Measurements from ENCODE around the gene KLF4.

DNA sequence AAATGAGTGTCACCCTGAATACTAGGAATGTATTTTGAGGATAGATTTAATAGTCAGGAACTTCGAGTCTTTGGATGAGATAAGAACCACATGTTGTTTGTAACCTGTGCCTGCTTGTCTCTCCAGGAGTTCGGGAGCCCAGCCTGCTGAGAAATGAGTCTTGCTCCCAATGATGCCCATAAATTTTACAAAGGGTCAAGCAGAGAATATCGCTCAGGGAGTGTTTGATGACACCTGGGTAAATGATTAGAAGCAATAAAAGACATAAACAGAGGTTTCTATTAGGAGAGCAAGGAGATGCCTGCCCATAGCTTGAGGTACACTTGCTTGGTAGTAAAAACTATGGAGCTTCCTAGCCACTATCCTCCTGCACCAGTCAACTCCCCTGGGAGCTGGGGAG, 46.9 kb upstream of the KLF4 start:
- TF ChIP-seq TCF7L2 (IDR thresholded peaks at IDR 0.05; ENCODE audit: low read depth, low read length): no peak
- TF ChIP-seq, protein P1, sequence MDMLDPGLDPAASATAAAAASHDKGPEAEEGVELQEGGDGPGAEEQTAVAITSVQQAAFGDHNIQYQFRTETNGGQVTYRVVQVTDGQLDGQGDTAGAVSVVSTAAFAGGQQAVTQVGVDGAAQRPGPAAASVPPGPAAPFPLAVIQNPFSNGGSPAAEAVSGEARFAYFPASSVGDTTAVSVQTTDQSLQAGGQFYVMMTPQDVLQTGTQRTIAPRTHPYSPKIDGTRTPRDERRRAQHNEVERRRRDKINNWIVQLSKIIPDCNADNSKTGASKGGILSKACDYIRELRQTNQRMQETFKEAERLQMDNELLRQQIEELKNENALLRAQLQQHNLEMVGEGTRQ (IDR thresholded peaks at IDR 0.05; ENCODE audit: low read depth, low read length): no peak
- TF ChIP-seq, protein P1 (CRISPR knock-in tag; IDR thresholded peaks at IDR 0.05; ENCODE audit: borderline replicate concordance): no peak
- TF ChIP-seq FOXK2 (IDR thresholded peaks at IDR 0.05): no peak
- TF ChIP-seq, protein P2, sequence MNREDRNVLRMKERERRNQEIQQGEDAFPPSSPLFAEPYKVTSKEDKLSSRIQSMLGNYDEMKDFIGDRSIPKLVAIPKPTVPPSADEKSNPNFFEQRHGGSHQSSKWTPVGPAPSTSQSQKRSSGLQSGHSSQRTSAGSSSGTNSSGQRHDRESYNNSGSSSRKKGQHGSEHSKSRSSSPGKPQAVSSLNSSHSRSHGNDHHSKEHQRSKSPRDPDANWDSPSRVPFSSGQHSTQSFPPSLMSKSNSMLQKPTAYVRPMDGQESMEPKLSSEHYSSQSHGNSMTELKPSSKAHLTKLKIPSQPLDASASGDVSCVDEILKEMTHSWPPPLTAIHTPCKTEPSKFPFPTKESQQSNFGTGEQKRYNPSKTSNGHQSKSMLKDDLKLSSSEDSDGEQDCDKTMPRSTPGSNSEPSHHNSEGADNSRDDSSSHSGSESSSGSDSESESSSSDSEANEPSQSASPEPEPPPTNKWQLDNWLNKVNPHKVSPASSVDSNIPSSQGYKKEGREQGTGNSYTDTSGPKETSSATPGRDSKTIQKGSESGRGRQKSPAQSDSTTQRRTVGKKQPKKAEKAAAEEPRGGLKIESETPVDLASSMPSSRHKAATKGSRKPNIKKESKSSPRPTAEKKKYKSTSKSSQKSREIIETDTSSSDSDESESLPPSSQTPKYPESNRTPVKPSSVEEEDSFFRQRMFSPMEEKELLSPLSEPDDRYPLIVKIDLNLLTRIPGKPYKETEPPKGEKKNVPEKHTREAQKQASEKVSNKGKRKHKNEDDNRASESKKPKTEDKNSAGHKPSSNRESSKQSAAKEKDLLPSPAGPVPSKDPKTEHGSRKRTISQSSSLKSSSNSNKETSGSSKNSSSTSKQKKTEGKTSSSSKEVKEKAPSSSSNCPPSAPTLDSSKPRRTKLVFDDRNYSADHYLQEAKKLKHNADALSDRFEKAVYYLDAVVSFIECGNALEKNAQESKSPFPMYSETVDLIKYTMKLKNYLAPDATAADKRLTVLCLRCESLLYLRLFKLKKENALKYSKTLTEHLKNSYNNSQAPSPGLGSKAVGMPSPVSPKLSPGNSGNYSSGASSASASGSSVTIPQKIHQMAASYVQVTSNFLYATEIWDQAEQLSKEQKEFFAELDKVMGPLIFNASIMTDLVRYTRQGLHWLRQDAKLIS (CRISPR knock-in tag; IDR thresholded peaks at IDR 0.05): no peak
- TF ChIP-seq, protein P3, sequence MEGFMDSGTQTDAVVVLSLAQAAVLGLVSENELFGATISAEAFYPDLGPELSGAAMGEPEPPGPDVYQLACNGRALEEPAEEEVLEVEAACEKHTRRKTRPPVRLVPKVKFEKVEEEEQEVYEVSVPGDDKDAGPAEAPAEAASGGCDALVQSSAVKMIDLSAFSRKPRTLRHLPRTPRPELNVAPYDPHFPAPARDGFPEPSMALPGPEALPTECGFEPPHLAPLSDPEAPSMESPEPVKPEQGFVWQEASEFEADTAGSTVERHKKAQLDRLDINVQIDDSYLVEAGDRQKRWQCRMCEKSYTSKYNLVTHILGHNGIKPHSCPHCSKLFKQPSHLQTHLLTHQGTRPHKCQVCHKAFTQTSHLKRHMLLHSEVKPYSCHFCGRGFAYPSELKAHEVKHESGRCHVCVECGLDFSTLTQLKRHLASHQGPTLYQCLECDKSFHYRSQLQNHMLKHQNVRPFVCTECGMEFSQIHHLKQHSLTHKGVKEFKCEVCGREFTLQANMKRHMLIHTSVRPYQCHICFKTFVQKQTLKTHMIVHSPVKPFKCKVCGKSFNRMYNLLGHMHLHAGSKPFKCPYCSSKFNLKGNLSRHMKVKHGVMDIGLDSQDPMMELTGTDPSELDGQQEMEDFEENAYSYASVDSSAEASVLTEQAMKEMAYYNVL (CRISPR knock-in tag; IDR thresholded peaks at IDR 0.05; ENCODE audit: borderline replicate concordance): no peak
- no peak for TF ChIP-seq YY1 (IDR thresholded peaks at IDR 0.05; ENCODE audit: insufficient read depth, insufficient replicate concordance, low read depth, low read length)
- no peak for TF ChIP-seq NR1H2 (CRISPR knock-in tag; IDR thresholded peaks at IDR 0.05; ENCODE audit: borderline replicate concordance, low read depth)

All from HepG2 (cell line).